Activated naive CD8-positive, alpha-beta T cell treated with anti-CD3 and anti-CD28 coated beads, Interleukin-2, amount 50 U/mL, for 16 hours (primary cell): ENCODE data around the gene NFIL3.

Experiments used
- DNase-seq: peaks from one replicate; pipeline ENCODE4 v3.0.0-alpha.2; 2020; ENCODE audit warnings: low read depth, low spot score

Gene NFIL3

GRCh38 chr9:91422758-91423711, 597 bp downstream of the NFIL3 start:
- DNase-seq, result peak; percentile 8

GRCh38 chr9:91421971-91422757, 1.5 kb downstream of the NFIL3 start:
- DNase-seq, result no peak

- DNase-seq, result no peak
These were observed 2.4 kb downstream of the NFIL3 start for GRCh38 chr9:91421128-91421765.

- no peak for DNase-seq
These were observed 3.0 kb downstream of the NFIL3 start for GRCh38 chr9:91420501-91421127.

- DNase-seq, result no peak
These were observed 4.1 kb downstream of the NFIL3 start for GRCh38 chr9:91419222-91420191.

GRCh38 chr9:91418215-91418610, 5.4 kb downstream of the NFIL3 start:
- DNase-seq, result no peak

GRCh38 chr9:91417602-91418214, 5.9 kb downstream of the NFIL3 start:
- DNase-seq, result no peak

- DNase-seq, result no peak
These were observed 7.4 kb downstream of the NFIL3 start for GRCh38 chr9:91416096-91416712.

- DNase-seq, result no peak
These were observed 8.3 kb downstream of the NFIL3 start for GRCh38 chr9:91415290-91415689.

- no peak for DNase-seq
These were observed 10.7 kb downstream of the NFIL3 start for GRCh38 chr9:91412941-91413340.

GRCh38 chr9:91411096-91411771, 12.4 kb downstream of the NFIL3 start:
- no peak for DNase-seq

- no peak for DNase-seq
These were observed 13.5 kb downstream of the NFIL3 start for GRCh38 chr9:91410161-91410560.

GRCh38 chr9:91408475-91408874, 15.2 kb downstream of the NFIL3 start:
- DNase-seq, result no peak

- DNase-seq, result no peak
These were observed 15.9 kb downstream of the NFIL3 start for GRCh38 chr9:91407580-91408318.

GRCh38 chr9:91405343-91406077, 18.1 kb downstream of the NFIL3 start:
- DNase-seq, result no peak

GRCh38 chr9:91403665-91404543, 19.7 kb downstream of the NFIL3 start:
- no peak for DNase-seq

GRCh38 chr9:91398926-91399325, 24.7 kb downstream of the NFIL3 start:
- no peak for DNase-seq
